GM13977 (cell line): ENCODE measurements around the gene KRTAP5-1.

ENCODE experiments used
- DNase-seq: peaks from one replicate; pipeline ENCODE4 v3.0.0; 2012; ENCODE audit warnings: low spot score
- in situ Hi-C: fragments of 300-500 bp; cut with MboI; formaldehyde crosslinking; loops from one replicate; pipeline ENCODE4 v1.12.0; 2022; ENCODE audit warnings: low sequenced_read_pairs, low pct_unique_long_range_greater_than_20kb, mixed read lengths, inconsistent platforms; ENCODE audit not compliant: unreplicated experiment
- TF ChIP-seq, protein P1 (sequence below): IDR thresholded peaks from 2 replicates; pipeline ENCODE4 v1.5.1; 2012; ENCODE audit warnings: mild to moderate bottlenecking, control low read depth; ENCODE audit not compliant: insufficient read depth; ENCODE audit errors: extremely low read depth, missing control alignments

Gene KRTAP5-1

DNA sequence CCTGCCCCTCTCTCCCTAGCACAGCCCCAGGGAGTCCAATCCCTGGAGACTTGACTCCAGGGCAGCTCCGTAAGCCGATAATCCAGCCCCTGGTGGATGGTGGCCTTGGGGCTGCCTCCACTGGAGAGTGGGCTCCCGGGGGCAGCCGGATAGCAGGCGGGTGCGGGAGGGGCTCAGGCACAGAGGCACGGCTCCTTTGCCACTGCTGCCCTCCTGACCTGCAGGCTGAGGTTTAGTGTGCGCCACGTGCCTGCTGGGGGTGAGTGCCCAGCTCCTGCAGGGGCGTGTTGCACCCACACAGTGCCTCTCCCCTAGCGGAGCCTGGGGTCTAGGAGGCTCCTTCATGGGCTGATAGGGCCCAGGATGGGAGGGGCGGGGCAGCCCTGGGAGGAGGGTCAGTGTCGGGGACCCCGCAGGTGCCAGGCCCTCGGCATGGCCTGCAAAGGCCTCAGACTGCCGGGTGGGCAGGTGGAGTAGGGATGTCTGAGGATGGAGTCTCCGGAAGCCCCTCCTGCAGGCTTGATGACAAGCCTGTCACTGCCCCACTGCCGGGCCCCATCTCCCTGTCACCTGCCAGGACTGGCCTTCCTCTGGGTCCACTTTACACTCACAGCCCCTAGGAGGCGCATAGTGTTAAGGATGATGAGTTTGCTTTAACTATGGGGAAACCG lies 18.6 kb downstream of the KRTAP5-1 start:
- no peak for DNase-seq
- in situ Hi-C loops, result no loop called here
- TF ChIP-seq, protein P1, sequence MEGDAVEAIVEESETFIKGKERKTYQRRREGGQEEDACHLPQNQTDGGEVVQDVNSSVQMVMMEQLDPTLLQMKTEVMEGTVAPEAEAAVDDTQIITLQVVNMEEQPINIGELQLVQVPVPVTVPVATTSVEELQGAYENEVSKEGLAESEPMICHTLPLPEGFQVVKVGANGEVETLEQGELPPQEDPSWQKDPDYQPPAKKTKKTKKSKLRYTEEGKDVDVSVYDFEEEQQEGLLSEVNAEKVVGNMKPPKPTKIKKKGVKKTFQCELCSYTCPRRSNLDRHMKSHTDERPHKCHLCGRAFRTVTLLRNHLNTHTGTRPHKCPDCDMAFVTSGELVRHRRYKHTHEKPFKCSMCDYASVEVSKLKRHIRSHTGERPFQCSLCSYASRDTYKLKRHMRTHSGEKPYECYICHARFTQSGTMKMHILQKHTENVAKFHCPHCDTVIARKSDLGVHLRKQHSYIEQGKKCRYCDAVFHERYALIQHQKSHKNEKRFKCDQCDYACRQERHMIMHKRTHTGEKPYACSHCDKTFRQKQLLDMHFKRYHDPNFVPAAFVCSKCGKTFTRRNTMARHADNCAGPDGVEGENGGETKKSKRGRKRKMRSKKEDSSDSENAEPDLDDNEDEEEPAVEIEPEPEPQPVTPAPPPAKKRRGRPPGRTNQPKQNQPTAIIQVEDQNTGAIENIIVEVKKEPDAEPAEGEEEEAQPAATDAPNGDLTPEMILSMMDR, result peak; percentile 7

DNA sequence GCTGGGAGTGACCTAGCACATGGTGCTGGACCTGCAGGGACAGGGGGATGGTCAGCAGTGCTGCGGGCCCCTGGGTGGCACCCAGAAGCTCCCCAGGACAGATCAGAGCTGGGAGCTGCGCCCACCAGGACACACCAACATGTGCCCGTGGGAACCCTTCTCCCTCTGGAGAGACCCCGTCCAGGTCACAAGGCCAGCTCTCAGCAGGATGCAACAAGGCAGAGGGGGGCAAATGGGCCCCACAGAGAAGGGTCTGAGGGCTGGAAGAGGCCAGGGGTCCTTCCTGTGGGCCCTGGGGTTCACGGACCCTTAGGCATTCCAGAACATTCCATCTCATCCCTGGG lies 19.2 kb downstream of the KRTAP5-1 start:
- DNase-seq, result no peak
- TF ChIP-seq, protein P1, result no peak
- in situ Hi-C loops, result no loop called here

DNA sequence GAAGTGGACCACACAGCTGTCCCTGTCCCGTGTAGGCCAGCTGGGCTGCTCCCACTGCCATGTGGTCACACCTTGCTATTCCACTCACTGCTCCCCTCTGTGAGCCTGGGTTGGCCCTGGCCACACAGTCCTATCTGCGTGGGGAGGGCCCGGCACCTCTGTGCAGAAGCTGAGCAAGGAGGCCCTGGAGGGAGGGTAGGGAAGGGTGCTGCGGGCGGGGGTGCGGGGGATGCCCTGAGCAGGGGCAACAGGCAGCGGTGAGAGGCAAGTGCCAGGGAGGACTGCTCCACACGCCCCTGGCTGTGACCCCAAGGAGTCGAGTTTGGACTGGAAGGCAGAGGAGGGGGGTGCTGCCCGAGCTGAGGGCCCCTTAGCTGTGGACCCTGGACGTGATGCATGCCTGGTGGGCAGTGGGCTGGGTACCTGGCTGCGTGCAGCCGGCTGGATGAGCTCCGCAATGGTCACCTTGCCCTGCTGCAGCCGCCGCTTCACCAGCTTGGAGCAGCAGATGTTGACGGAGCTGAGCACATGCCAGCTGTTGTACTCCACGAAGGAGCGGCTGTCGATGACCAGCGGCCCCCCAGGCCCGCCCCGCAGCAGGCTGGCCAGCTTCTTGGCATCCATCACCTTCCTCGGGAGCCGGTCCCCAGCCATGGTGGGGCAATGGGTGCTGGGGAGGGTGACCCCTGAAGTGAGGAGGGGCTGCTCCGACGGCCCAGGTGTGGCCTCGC lies 19.7 kb downstream of the KRTAP5-1 start:
- TF ChIP-seq, protein P1, result no peak
- in situ Hi-C loops, result no loop called here
- DNase-seq, result no peak

DNA sequence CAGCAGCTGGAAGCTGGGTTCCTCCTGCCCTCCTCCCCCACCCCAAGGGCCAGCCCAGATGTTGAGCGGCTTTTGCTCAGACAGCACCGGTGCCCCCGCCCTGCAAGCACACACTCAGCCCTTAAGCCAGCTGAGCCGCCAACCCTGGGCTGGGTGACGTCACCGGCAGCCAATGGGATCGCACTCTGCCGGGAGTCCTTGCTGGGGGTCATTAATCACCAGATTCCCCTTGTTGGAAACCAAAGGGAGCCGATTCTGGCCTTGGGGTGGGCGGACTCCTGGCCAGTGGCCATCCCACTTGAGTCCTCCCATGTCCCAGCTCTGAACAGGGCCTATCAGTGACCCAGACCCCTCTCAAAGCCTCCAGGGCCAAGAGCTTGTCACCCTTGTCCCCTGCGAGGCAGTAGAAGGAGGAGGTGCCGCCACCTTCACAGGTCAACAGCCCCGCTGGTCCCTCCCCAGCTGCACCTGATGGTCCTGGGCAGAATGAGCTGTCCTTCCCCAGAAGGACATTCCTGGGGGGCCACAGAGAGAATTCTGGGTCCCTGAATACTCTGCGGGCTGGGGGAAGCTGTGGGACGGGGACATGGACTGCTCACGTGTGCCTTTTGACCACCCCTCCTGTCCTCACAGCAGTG lies 20.4 kb downstream of the KRTAP5-1 start:
- in situ Hi-C loops, result no loop called here
- DNase-seq, result no peak
- TF ChIP-seq, protein P1, result no peak

DNA sequence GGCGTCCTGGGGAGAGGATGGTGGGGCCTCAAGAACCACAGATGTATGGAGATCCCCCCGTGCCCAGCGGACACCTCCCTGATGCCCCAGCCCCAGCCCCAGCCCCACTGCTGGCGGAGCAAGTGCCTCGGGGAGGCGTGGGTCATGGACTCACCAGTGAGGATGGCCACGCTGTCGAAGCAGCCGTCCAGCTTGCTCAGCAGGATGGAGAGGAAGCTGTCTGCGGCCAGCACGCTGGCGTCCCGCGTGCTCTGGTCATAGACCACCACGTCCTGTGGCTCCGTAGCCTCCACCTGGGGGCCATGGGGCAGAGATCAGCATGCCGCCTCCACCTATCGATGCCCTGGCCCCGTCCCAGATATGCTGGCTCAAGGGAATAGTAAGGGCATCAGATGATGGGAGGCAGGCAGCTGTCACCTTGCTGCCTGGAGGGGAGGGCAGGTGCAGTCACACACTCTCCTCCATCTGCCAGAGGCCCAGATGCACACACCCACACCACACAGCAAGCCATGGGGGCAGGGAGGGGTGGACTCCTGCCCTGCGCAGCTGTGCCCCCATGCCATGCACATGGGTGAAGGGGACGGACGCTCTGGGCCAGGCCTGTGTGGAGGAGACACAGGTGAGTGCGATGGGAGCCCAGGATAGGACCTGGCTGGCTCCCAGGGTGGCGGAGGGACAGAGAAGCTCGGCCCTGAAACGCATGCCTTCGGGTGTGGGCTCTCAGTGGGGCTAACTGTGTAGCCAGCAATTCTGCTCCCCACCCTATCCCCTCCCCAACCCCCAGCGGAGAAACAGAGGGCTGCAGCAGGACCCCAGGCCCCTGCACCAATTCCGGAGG lies 21.2 kb downstream of the KRTAP5-1 start:
- DNase-seq, result no peak
- in situ Hi-C loops, result no loop called here
- TF ChIP-seq, protein P1, result no peak

DNA sequence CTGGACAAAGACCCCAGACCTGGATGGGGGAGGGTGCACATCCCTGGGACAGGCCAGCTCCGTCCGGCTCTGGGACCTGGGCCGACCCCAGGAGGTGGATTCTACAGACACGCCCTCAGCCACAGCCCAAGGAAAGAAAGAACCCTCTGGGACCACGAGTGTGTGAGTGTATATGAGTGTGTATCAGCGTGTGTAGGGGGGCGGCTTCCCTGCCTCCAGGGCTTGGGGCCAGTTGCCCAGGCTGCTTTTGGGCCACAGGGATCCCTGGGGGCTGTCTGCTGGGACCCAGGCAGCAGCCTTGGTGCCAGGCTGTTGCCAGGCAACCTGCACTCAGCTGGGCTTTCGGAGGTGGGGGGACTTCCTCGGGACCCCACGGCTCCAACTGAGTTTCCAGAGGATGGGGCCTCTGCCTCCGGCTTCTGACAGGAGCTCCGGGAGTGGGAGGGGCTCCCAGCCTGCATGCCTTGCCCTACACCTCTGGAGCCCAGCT lies 21.9 kb downstream of the KRTAP5-1 start:
- in situ Hi-C loops, result no loop called here
- DNase-seq, result no peak
- TF ChIP-seq, protein P1, result no peak
